ENCODE results near the gene CLPTM1L.
"Not testable (repeated sequence)": the region's sequence is repeated elsewhere in the genome, so short reads cannot be mapped to it uniquely, and the experiment has no call there.

Gene CLPTM1L

GRCh38 chr5:1311439-1312055 lies 33.4 kb downstream of the CLPTM1L start:
- DNase-seq: no peak

GRCh38 chr5:1310118-1310517 lies 34.8 kb downstream of the CLPTM1L start:
- no peak for DNase-seq

- DNase-seq: no peak
Observed at GRCh38 chr5:1304033-1304432, 40.9 kb downstream of the CLPTM1L start.

- no peak for DNase-seq
Observed at GRCh38 chr5:1302258-1302657, 42.6 kb downstream of the CLPTM1L start.

- DNase-seq: no peak
Observed at GRCh38 chr5:1300581-1301083, 44.3 kb downstream of the CLPTM1L start.

GRCh38 chr5:1299961-1300360 lies 44.9 kb downstream of the CLPTM1L start:
- DNase-seq: no peak

GRCh38 chr5:1299511-1299850 lies 45.4 kb downstream of the CLPTM1L start:
- DNase-seq: no peak

GRCh38 chr5:1298723-1299510 lies 46.0 kb downstream of the CLPTM1L start:
- no peak for DNase-seq

GRCh38 chr5:1298067-1298551 lies 46.8 kb downstream of the CLPTM1L start:
- DNase-seq: no peak

- DNase-seq: no peak
Observed at GRCh38 chr5:1297243-1297642, 47.7 kb downstream of the CLPTM1L start.

GRCh38 chr5:1295650-1296037 lies 49.3 kb downstream of the CLPTM1L start:
- no peak for DNase-seq

GRCh38 chr5:1294835-1295649 lies 49.9 kb downstream of the CLPTM1L start, which contains the start of gene TERT:
Gene TERT, minus strand, starts transcription at chr5:1295068. Its CDS starts 79 bp downstream, at chr5:1294989.
- DNase-seq: peak; percentile 90

GRCh38 chr5:1294206-1294834 lies 50.6 kb downstream of the CLPTM1L start:
- DNase-seq: peak; percentile 20

GRCh38 chr5:1293416-1294205 lies 51.3 kb downstream of the CLPTM1L start:
- no peak for DNase-seq

GRCh38 chr5:1292846-1293415 lies 52.0 kb downstream of the CLPTM1L start:
- DNase-seq: no peak

- DNase-seq: no peak
Observed at GRCh38 chr5:1292139-1292538, 52.8 kb downstream of the CLPTM1L start.

GRCh38 chr5:1291611-1292080 lies 53.3 kb downstream of the CLPTM1L start:
- no peak for DNase-seq

GRCh38 chr5:1290956-1291355 lies 53.9 kb downstream of the CLPTM1L start:
- DNase-seq: not testable (repeated sequence)

- not testable (repeated sequence) for DNase-seq
Observed at GRCh38 chr5:1289559-1289958, 55.3 kb downstream of the CLPTM1L start.

GRCh38 chr5:1288439-1289335 lies 56.2 kb downstream of the CLPTM1L start:
- DNase-seq: no peak
